Activated CD4-positive, alpha-beta T cell treated with anti-CD3 and anti-CD28 coated beads, Interleukin-2, Interleukin-4, amounts not matched to agents 100 ng/mL and 50 ng/mL, durations not matched to agents 16 hours and 8 hours (primary cell): ENCODE results near the gene SUCLA2.
"Not testable (repeated sequence)": the region's sequence is repeated elsewhere in the genome, so short reads cannot be mapped to it uniquely, and the experiment has no call there.

ENCODE experiments used
- DNase-seq: peaks from one replicate; pipeline ENCODE4 v3.0.0-alpha.2; 2020; ENCODE audit warnings: low spot score

Gene SUCLA2

DNA sequence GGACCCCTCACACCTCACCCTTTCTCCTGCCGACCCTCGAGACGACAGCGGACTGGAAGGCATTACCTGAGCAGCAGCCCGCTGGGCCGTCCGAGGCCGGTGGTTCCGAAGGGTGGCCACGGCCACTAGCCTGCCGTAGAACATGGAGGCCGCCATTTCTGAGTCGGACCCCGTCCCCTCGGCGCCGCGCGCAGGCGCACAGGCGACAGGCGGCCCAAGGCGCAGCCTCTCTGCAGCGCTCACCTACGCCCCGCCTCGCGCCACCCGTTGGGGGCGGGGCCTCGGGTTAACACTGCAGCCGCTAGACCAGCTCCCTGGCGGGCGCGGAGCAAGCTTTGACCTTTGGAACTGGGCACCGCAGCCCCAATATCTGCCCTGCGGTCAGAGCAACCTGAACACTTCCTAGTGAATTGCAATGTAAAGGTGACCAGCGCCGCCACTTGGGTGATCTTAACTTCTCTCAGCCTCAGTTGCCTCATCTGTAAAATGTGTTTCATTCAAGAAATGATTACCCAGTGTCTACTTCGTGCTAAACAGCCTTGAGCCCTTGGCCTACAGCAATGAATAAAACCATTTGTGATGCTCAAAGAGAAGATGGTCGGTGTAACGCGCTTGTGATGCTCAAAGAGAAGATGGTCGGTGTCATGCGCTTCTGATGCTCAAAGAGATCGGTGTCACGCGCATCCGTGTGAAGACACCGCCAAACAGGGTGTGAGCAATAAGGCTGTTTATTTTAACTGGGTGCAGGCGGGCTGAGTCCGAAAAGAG lies at the start of gene SUCLA2:
SUCLA2 (minus strand) TSS at position 160 of the 768 bp plus-strand sequence; CDS start at position 156, 4 bp downstream.
- peak; percentile 92 for DNase-seq

DNA sequence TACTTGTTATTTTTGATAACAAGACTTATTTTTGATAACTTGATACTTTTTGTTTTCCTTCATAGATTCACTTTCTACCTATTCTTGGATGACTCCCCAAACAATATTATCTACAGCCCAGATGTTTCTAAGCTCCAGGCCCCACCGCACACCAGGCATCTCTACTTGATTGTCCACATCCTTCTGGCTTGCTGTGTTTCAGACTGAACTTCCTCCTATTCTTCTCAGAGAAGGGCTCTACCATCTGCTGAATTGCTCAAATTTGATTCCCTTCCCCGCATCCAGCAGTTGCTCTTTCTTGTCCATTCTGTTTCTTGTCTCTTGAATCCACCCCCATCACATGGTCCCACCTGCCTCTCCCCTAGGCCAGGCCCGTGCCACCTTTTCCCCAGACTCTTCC lies 49.5 kb upstream of the SUCLA2 start:
- no peak for DNase-seq

DNA sequence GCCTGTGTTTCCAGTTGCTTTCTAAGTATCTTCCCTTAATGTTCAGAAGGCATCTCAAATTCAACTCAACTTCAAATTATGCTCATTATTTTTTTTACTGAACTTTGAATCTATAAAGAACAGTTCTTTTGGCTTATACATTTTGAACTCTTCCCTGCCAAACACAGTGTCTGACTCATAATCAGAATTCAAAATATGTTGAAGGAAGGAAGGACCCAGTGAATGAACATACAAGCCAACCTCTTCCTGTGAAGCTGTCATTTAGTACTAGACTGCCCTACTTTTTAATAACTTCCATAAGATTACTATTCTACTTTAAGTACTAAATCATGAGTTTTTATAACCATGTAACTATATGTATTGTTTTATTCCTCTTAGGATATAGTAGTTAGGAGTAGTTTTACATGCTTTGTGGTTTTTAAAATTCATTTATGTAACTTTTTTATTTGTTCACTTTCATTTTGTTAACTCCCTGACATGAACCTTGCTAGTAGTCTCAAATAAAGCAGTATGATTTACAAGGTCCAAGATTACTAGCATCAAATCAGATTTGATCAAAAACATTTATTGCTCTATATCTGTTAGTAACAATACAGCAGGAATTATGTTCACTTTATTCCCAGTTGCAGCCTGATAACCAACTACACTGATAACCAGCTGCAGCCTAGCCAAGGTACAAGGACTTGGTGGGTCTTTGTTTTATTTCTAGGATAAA lies 42.9 kb upstream of the SUCLA2 start:
- peak; percentile 57 for DNase-seq

DNA sequence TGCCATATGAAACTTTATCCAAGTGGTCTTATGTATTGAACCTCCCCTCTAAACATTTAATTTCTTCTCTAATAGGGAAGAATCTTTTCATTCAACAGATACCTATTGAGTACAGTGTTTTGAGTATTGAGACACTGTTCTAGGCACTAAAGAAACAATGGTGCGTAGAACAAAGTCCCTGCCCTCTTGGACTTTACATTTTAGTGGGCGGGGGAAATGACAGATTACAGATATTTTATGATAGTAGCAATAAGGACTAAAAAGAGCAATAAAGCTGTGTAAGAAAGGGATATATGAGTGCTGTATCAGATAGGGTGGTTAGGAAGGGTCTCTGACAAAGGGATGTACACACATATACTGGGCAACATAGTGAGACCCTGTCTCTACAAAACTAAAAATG lies 41.8 kb upstream of the SUCLA2 start:
- no peak for DNase-seq

DNA sequence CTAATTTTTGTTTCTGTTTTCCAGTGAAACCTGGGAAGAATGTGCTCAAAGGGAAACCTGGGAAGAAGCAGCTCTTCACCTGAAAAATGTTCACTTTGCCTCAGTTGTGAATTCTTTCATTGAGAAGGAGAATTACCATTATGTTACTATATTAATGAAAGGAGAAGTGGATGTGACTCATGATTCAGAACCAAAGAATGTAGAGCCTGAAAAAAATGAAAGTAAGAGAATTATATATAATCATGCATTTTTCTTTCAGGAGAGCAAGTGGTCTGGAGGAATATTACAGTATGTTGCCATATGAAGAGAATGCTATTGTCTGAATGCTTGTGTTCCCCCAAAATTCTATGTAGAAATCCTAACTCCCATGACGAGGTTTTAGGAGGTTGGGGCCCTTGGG lies 39.8 kb upstream of the SUCLA2 start:
- DNase-seq = no peak

DNA sequence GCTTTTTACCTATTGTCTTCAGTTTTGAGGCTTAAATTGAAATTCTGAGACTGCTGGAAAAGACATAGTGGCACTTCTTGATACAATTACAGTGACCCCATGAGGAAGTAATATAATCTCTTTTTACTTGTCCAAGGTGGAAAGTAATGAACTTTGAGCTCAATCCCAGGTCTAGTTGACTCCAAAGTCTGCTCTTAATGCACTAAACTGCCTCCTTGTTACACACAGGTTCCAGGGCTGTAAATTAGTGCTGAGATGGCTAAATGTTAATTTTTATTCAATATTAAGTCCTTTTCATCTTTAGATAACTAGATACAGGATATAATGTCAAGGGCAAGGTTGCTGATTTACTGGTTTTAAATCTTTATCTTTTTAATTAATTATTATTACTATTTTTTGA lies 39.0 kb upstream of the SUCLA2 start:
- no peak for DNase-seq

DNA sequence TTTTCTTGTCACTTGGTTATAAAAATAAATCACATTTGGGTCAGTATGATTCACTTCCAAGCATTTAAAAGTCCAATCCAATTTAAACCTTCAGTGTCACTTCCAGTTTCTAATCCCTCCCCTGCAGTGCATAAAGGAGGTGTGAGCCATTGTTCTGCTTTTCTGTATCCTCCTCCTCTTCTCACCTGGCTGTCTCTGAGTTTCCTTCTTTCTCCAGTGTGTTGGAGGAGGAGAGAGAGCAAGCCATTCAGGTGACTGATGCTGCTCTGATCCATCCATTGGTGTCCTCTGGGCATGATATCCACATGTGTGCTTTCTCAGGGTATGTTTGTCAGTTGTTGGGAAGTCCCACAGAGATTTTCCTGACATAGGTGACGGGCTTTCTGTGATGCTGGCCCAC lies 37.7 kb upstream of the SUCLA2 start:
- DNase-seq = no peak

DNA sequence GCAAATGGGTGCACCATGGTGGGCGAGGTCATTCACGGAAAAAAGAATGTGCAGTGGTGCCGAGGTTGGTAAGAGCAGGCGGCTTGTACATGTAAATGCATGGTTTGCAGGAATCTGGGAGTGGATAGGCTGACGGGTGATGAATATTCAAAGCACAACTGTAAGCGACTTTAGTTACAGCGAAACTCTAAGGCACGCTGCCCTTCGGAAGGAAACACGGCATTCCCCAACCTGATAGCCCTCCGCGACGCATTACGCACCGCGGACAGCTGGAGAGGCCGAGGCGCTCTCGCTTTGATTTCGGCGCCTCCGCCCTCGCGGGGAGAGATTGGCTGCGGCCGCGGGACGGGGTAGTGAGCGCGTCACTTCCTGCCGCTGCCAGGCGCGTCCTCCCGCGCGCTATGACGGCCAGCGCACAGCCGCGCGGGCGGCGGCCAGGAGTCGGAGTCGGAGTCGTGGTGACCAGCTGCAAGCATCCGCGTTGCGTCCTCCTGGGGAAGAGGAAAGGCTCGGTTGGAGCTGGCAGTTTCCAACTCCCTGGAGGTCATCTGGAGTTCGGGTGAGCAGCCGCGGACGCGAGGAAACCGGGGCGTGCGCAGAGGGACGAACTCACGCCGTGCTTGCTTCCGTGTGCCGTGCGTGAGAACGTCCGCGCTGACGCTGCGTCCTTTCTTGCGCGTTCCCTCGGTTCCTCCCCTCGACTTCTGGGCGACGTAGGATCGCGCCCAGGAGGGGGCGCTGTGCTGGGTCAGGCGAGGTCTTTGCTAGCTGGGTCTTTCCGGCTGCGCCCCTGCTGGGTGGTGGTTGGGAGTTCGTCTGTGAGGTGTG lies 36.5 kb upstream of the SUCLA2 start, which contains the start of gene NUDT15:
NUDT15 (plus strand) TSS at position 381 of the 828 bp plus-strand sequence; CDS start at position 402, 21 bp downstream.
- DNase-seq = peak; percentile 97

DNA sequence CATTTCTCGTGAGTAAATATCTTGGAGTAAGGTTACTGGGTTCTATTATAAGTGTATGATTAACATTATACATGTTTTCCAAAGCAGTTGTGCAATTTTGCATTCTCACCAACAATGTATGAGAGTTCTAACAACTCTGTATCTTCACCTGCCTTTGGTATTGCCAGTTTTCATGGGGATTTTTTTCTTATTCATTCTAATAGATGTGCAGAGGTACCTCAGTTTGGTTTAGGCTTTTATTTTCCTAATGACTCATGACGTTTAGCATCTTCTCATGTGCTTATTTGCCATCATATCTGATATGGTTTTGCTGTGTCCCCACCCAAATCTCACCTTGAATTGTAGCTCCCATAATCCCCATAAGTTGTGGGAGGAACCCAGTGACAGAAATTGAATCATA lies 28.8 kb upstream of the SUCLA2 start:
- DNase-seq = no peak

DNA sequence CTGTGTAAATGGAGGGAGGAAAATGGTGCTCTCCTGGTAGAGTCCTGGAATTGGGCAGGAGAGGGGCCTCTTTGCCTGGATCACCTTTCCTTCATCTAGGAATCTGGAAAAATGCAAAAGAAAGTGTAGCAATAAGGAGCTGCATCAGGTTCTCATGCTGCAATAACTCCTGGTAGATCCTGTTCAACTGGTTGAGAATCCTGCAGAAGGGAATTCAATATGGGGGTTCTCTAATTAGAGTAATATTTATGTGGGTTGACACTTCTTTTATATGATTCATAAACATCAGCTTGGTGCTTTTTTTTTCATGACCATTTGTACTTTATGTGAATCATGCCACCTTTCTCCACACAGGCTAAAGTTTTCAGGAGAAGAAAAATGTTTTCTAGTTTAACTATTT lies 27.0 kb upstream of the SUCLA2 start:
- no peak for DNase-seq

DNA sequence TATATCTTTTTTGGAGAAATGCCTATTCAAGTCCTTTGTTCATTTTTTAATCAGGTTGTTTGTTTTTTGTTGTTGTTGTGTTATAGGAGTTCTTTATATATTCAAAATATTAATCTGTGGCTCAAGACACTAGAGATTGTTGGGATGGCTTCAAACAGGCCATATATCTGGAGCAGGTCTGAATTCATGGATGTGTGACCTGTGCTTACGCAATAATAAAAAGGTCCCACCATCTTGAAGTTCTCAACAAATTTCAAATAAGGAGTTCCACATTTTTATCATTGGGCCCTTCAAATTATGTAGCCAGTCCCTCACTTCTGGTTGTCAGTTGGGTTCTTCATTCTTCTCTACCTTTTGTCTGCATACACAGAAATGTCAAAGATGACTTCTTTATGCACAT lies 18.7 kb upstream of the SUCLA2 start:
- no peak for DNase-seq

DNA sequence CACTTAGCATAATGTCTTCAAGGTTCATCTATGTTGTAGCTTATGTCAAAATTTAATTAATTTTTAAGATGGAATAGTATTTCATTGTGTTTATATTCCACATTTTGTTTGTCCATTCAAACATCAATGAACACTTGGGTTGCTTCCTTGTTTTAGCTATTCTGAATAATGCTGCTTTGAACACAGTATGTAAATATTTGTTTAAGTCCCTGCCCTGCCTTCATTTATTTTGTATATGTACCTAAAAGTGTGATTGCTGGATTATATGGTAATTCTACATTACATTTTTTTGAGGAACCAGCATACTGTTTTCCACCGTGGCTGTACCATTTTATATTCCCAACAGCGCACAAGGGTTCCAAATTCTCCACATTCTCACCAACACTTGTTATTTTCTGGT lies 17.6 kb upstream of the SUCLA2 start:
- no peak for DNase-seq

DNA sequence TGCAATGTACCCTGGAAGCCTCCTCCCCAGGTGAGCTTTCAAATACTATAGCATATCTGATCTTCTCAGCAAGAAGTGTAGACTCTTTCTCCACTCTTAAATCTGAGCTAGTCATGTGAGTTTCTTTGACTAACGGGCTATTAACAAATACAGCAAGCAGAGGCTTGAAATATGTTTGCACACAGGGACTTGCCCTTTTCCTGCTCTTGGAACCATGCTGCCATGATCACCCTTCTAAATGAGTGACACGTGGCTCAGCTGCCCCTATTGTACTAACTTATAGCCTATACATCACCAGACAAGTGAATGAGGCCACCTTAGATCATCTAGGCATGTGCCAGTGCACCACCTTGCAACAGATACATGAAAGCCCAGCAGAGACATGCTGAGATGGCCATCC lies 13.3 kb upstream of the SUCLA2 start:
- no peak for DNase-seq

DNA sequence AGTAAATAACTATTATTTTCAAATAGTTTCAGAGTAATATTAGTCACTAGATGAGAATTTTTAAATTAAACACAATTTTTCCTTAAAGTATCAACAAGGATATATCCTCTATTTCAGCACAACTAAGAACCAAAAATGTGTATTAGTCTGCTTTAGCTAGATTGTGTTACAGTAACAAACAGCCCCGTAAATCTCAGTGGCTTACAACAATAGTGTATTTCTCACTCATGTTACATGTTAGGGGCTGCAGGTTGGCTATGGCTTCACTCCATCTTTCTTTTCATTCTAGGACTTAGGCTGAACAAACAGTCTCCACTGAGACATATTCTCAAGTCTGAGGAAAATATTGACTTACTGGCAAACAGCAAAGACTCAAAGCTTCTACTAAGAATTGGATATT lies 11.6 kb upstream of the SUCLA2 start:
- DNase-seq = no peak

DNA sequence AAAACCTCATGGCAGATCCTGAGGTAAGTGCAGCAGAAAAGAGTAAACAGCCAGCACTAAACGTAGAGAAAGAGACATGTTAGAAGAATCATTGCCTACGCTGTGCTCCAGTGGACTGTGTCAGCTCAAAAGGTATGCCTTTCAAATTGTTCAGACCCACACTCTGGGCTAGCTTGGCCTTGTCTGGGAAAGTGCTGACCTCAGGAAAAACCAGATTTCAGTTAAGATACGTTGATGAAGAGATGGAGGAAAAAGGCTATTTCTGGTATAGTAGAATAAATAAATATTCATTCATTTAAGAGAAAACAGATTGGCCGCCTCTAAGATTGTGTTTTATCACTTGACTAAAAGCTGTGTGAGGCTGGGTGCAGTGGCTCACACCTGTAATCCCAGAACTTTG lies 9.6 kb upstream of the SUCLA2 start:
- no peak for DNase-seq

DNA sequence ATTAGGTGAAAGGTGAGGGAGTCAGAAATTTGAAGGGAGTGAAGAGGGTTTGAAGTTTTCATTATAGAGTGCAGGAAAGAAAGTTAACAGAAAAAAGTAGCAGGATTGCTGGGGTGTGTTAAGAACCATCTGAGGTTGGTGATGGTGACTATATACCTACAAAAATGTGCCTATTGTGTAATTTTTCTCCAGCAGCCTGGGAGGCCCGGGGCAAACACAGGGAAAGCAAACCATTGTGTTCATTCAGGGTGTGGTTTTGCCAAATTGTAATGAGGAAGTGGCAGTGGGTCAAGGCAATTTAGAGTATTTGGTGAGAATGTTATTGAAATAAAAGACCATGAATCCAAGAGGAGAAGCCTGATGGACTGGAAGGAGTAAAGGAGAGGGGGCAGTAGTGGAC lies 8.2 kb upstream of the SUCLA2 start:
- no peak for DNase-seq

DNA sequence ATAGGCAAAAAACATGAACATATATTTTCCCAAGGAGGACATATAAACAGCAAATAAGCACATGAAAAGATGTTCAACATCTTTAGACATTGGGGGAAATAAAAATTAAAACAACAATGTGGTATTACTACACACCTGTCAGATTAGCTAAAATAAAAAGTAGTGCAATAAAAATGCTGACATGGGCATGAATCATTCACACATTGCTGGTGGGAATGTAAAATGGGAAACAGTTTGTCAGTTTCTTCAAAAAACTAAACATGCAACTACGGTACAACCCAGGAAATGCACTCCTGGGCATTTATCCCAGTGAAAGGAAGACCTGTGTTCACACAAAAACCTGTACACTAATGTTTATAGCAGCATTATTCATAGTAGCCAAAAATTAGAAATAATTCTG lies 5.3 kb upstream of the SUCLA2 start:
- DNase-seq = no peak

DNA sequence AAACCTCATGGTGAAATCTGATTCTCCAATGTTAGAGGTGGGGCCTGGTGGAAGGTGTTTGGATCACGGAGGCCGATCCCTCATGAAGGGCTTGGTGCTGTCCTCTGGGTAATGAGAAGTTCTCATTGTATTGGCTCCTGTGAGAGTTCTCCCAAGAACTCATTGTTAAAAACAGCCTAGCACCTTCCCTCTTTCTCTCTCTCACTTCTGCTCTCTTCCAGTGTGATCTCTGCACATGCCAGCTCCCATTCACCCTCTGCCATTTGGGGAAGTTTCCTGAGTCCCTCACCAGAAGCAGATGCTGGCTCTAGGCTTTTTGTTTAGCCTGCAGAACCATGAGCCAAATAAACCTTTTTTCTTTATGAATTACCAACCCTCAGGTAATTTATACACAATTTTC lies 3.1 kb upstream of the SUCLA2 start:
- no peak for DNase-seq

DNA sequence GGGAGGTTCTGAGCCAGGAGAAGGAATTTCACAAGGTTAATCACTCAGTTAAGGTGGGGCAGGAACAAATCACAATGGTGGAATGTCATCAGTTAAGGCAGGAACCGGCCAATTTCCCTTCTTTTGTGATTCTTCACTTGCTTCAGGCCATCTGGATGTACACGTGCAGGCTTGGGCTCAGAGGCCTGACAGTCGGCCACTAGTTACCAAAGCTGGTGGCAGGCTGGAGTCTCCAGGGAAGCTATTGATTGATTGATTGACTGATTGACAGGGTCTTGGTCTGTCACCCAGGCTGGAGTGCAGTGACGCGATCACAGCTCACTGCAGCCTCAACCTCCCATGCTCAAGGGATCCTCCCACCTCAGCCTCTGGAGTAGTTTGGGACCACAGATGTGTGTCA lies 926 bp upstream of the SUCLA2 start:
- DNase-seq = not testable (repeated sequence)

DNA sequence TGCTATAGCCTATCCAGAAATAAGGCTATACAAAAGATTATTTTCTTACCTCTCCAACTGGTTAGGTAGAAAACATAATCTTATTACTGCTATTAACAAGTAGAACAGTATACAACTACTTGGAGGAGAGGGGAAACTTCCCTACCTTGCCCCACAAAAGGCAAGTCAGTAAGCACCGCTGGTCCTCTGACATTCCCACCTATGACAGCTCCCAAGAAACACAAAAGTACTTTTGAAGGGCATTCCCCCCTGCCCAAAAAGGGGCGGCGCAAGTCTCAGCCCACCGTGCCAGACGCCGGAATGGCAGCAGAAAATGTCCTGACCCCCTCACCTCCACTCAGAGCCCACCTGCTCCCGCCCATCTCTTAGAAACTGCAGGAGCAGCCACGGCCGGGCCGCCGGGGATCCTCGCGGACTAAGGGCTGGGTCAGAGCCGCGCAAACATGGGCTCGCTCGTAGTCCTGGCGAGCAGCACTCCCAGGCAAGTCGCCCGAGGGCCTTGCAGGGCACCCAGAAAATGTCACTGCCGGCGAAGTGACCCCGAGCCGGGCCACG lies 437 bp downstream of the SUCLA2 start:
- no peak for DNase-seq

DNA sequence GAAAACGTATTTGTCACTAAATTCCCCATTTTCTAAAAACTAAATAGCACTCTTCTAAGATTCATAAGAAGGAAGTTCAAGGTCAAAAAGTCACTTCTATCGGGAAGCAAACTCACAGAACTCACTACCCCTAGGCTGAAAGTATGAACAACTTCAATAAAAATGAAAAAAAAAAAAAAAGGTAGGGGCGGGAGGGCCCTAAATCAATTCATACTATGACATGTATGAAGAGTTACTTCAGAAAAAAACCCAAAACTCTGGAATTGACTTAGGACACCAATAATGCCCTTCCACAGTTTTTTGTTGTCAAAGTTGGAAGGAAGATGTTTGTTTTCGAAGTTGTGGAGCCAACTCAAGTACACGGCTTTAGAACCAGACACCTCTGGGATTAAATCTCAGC lies 1.1 kb downstream of the SUCLA2 start:
- no peak for DNase-seq

DNA sequence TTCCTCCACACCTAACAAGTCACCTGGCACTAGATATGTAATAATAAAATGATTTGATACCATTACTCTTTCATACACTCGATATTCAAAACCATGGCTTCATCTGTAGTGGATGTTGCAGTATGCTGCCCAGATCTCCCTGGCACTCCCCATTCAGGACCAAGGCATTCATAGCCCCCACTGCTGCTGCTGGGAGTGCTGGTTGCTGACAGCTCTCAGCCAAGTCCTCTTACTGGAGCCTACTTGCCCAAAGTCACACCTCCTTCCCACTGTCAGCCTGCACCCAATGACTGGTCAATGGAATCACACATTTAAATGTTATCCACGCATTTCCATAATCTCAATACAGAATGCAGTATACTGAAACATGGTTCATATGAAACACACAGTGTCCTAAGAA lies 3.7 kb downstream of the SUCLA2 start:
- no peak for DNase-seq
